Aorta (tissue), 5 donors: Measurements from ENCODE around the gene EMX1. TPM values are rescaled to one million over a fixed set of nuclear protein-coding genes. Genes with fewer than 3 reads are reported as not detected.
A peak's percentile ranks its signal among the peaks of the same experiment; 100 is the strongest.

Source experiments
- ATAC-seq: fragments of 200-7000 bp; cut with Tn5 transposase; one replicate; pipeline ENCODE4 v1.9.1; 2022; ENCODE audit warnings: moderate library complexity; ENCODE audit not compliant: low FRiP score
- DNase-seq, 2 donors: peaks; one replicate each; pipeline ENCODE4 v3.0.0-alpha.2; 2020
- H3K27ac ChIP-seq, 2 donors: one replicate each; pipeline ENCODE4 v1.5.1; 2013; ENCODE audit warnings: low read length in 2 of 2, mild to moderate bottlenecking in 2 of 2, moderate library complexity in 2 of 2, control low read depth in 1 of 2, inconsistent platforms in 1 of 2, low read depth in 1 of 2
- H3K27me3 ChIP-seq, 2 donors: one replicate each; pipeline ENCODE4 v1.6.1; 2013; ENCODE audit warnings: control low read depth in 1 of 2, low read length in 1 of 2, mild to moderate bottlenecking in 1 of 2, moderate library complexity in 1 of 2; ENCODE audit not compliant: insufficient read depth in 2 of 2, control insufficient read depth in 1 of 2
- H3K36me3 ChIP-seq, 2 donors: one replicate each; pipeline ENCODE4 v1.6.1; 2013; ENCODE audit warnings: control low read depth in 1 of 2, low read length in 1 of 2, mild to moderate bottlenecking in 1 of 2; ENCODE audit not compliant: insufficient read depth in 2 of 2, control insufficient read depth in 1 of 2
- H3K4me1 ChIP-seq, 2 donors: one replicate each; pipeline ENCODE4 v1.6.1; 2013; ENCODE audit warnings: low read length in 2 of 2, control low read depth in 1 of 2, mild to moderate bottlenecking in 1 of 2, moderate library complexity in 1 of 2; ENCODE audit not compliant: insufficient read depth in 2 of 2, control insufficient read depth in 1 of 2
- H3K4me3 ChIP-seq, 2 donors: one replicate each; pipeline ENCODE4 v1.5.1; 2013; ENCODE audit warnings: low read length in 2 of 2, control low read depth in 1 of 2, mild to moderate bottlenecking in 1 of 2
- H3K9me3 ChIP-seq: one replicate; pipeline ENCODE4 v1.6.1; 2013; ENCODE audit warnings: mild to moderate bottlenecking, low read length; ENCODE audit not compliant: control insufficient read depth
- WGBS, 2 donors: extraction: QIAGEN DNeasy Blood & Tissue Kit; methylation state at CpG; one replicate each; pipeline ENCODE4 v1.1.7; 2013; 5-methylcytosine and 5-hydroxymethylcytosine counted together
- intact Hi-C, 2 donors: fragments of 100-400 bp; cut with DNase I; formaldehyde crosslinking; loops; one replicate each; pipeline versions ENCODE4 v1.14.2 to v1.15.0; 2022
- polyA plus RNA-seq, 2 donors: library from polyadenylated mRNA; stranded (reverse); fragments of 200-250 nt; gene quantifications; one replicate each; pipeline ENCODE4 v1.2.3, GENCODE V29; 2013
- total RNA-seq, 2 donors: library from RNA; stranded (reverse); fragmentation: NEBNext Ultra II Directional; extraction: Animal tissue kit (Norgen Biotek cat#: 25700); gene quantifications; one replicate each; pipeline ENCODE4 v1.2.1, GENCODE V29; 2021
- donor health status: healthy with polysubstance abuse.
- donor health status: Bipolar disorder and iron deficiency.
- donor health status: DM: no; HTN: no; CAD: no.
- donor health status: DM: no; HTN: no; CAD: no.
- donor health status: DM: yes; HTN: yes; CAD: no.

EMX1 gene
- total and polyA plus RNA-seq, 4 donors: not detected

GRCh38 chr2:72888438-72889202, 28.7 kb upstream of the EMX1 start:
- Histone ChIP-seq H3K27ac (no peak overlapping the region), H3K36me3 (no peaks in the 10 kb centered on the region), H3K9me3 (no peaks in the 10 kb centered on the region), H3K27me3 (no peaks in the 10 kb centered on the region), H3K4me1 (no peaks in the 10 kb centered on the region), H3K4me3 (no peak overlapping the region)
- 89 to 91% methylated on average over 11 of the region's 11 CpGs for WGBS, 2 donors
- ATAC-seq (no peak), DNase-seq (no peak)
- intact Hi-C loops: loop anchor here in 1 of 2 donors (5.0 to 10.0 kb wide), 2 partner anchors 199 to 496 kb away; partner anchors contain the start of gene ALMS1

GRCh38 chr2:72889991-72890390, 27.3 kb upstream of the EMX1 start:
- no peak overlapping the region for H3K27ac ChIP-seq
- intact Hi-C loops: loop anchor here (5.0 to 10.0 kb wide), 6 partner anchors 82 to 495 kb away; partner anchors contain the start of gene ALMS1 (in 1 of the 2)
- no peaks in the 10 kb centered on the region for H3K36me3 ChIP-seq
- DNase-seq: no peak
- no peaks in the 10 kb centered on the region for H3K9me3 ChIP-seq
- WGBS, 2 donors: 95 to 96% methylated on average over 4 of the region's 4 CpGs
- no peak for ATAC-seq
- no peaks in the 10 kb centered on the region for H3K4me1 ChIP-seq
- H3K27me3 ChIP-seq: no peaks in the 10 kb centered on the region
- H3K4me3 ChIP-seq: no peak overlapping the region

- H3K27ac ChIP-seq: no peak overlapping the region
- intact Hi-C loops: loop anchor here (5.0 to 10.0 kb wide), 4 partner anchors 81 to 286 kb away; no protein-coding TSS in a partner anchor
- no peaks in the 10 kb centered on the region for H3K9me3 ChIP-seq
- no peaks in the 10 kb centered on the region for H3K36me3 ChIP-seq
- DNase-seq (no peak), ATAC-seq (no peak)
- 67 to 73% methylated on average over 8 of the region's 8 CpGs for WGBS, 2 donors
- no peaks in the 10 kb centered on the region for H3K4me1 ChIP-seq
- H3K4me3 ChIP-seq: no peak overlapping the region
- H3K27me3 ChIP-seq: no peaks in the 10 kb centered on the region
These were observed 26.1 kb upstream of the EMX1 start for GRCh38 chr2:72891091-72891818.

GRCh38 chr2:72892506-72893173, 24.7 kb upstream of the EMX1 start:
- Histone ChIP-seq H3K36me3 (no peaks in the 10 kb centered on the region), H3K4me1 (no peaks in the 10 kb centered on the region), H3K27ac (no peak overlapping the region), H3K4me3 (no peak overlapping the region), H3K9me3 (no peaks in the 10 kb centered on the region), H3K27me3 (no peaks in the 10 kb centered on the region)
- intact Hi-C loops: loop anchor here (2.0 to 10.0 kb wide), 5 partner anchors 80 to 285 kb away; no protein-coding TSS in a partner anchor
- DNase-seq (peak in 1 of 2 donors; percentile 83), ATAC-seq (peak; percentile 65)
- 4 to 8% methylated on average over 11 of the region's 11 CpGs for WGBS, 2 donors

GRCh38 chr2:72893594-72894319, 23.6 kb upstream of the EMX1 start:
- Histone ChIP-seq H3K4me3 (no peak overlapping the region), H3K9me3 (no peaks in the 10 kb centered on the region), H3K36me3 (no peaks in the 10 kb centered on the region), H3K27ac (no peak overlapping the region), H3K4me1 (no peaks in the 10 kb centered on the region), H3K27me3 (no peaks in the 10 kb centered on the region)
- DNase-seq (peak in 1 of 2 donors; percentile 55), ATAC-seq (peak; percentile 47)
- 53 to 55% methylated on average over 15 of the region's 15 CpGs for WGBS, 2 donors
- intact Hi-C loops: loop anchor here (2.0 to 10.0 kb wide), 5 partner anchors 79 to 284 kb away; no protein-coding TSS in a partner anchor

GRCh38 chr2:72894514-72894913, 22.8 kb upstream of the EMX1 start:
- Histone ChIP-seq H3K27me3 (no peaks in the 10 kb centered on the region), H3K4me3 (no peak overlapping the region), H3K9me3 (no peaks in the 10 kb centered on the region), H3K27ac (no peak overlapping the region), H3K36me3 (no peaks in the 10 kb centered on the region), H3K4me1 (no peaks in the 10 kb centered on the region)
- intact Hi-C loops: loop anchor here (5.0 to 10.0 kb wide), 4 partner anchors 78 to 283 kb away; no protein-coding TSS in a partner anchor
- DNase-seq (no peak), ATAC-seq (no peak)
- 88 to 93% methylated on average over 9 of the region's 9 CpGs for WGBS, 2 donors

GRCh38 chr2:72895154-72895553, 22.2 kb upstream of the EMX1 start:
- Histone ChIP-seq H3K27me3 (no peaks in the 10 kb centered on the region), H3K36me3 (no peaks in the 10 kb centered on the region), H3K9me3 (no peaks in the 10 kb centered on the region), H3K27ac (no peak overlapping the region), H3K4me3 (no peak overlapping the region), H3K4me1 (no peaks in the 10 kb centered on the region)
- intact Hi-C loops: loop anchor here in 1 of 2 donors (10.0 kb wide), 1 partner anchor 190 kb away; no protein-coding TSS in a partner anchor
- no peak for DNase-seq
- no peak for ATAC-seq
- 8% methylated on average over 4 of the region's 4 CpGs for WGBS, 2 donors

- no peaks in the 10 kb centered on the region for H3K27me3 ChIP-seq
- H3K36me3 ChIP-seq: no peaks in the 10 kb centered on the region
- no peak overlapping the region for H3K27ac ChIP-seq
- intact Hi-C loops: loop anchor here in 1 of 2 donors (10.0 kb wide), 1 partner anchor 189 kb away; no protein-coding TSS in a partner anchor
- no peaks in the 10 kb centered on the region for H3K4me1 ChIP-seq
- H3K9me3 ChIP-seq: no peaks in the 10 kb centered on the region
- peak in 1 of 2 donors; percentile 57 for DNase-seq
- peak; percentile 4 for ATAC-seq
- 7 to 8% methylated on average over 16 of the region's 16 CpGs for WGBS, 2 donors
- H3K4me3 ChIP-seq: no peak overlapping the region
These were observed 21.5 kb upstream of the EMX1 start for GRCh38 chr2:72895759-72896281.
